Thyroid gland (tissue), 4 donors: ENCODE data around the gene TOPAZ1. TPM values are rescaled to one million over a fixed set of nuclear protein-coding genes. Genes with fewer than 3 reads are reported as not detected.

Source experiments
- DNase-seq, 2 donors: peaks; one replicate each; pipeline ENCODE4 v3.0.0-alpha.2; 2019
- H3K27ac ChIP-seq, 3 donors: fragments of 200-600 bp; sonication (generic); 1 replicate in 2 of 3; 2 replicates in 1 of 3; pipeline ENCODE4 v1.5.1; 2016 to 2019; ENCODE audit warnings: mild to moderate bottlenecking in 1 of 3, moderate library complexity in 1 of 3
- H3K27me3 ChIP-seq: fragments of 200-600 bp; sonication (generic); one replicate; pipeline ENCODE4 v1.5.1; 2019
- H3K36me3 ChIP-seq, 2 donors: fragments of 200-600 bp; sonication (generic); one replicate each; pipeline ENCODE4 v1.5.1; 2016 to 2019
- H3K4me1 ChIP-seq, 2 donors: fragments of 200-600 bp; sonication (generic); one replicate each; pipeline ENCODE4 v1.5.1; 2017 to 2019
- H3K4me3 ChIP-seq, 3 donors: fragments of 200-600 bp; sonication (generic); replicated peaks in 1 of 3; 1 replicate in 2 of 3; 2 replicates in 1 of 3; pipeline ENCODE4 v1.5.1; 2016; ENCODE audit warnings: mild to moderate bottlenecking in 1 of 3
- H3K9me3 ChIP-seq: fragments of 200-600 bp; sonication (generic); one replicate; pipeline ENCODE4 v1.5.1; 2017
- CTCF ChIP-seq, 6 experiments: fragments of 200-600 bp in 3 of 6; fragments of 450-650 bp in 3 of 6; sonication (generic) in 3 of 6; IDR thresholded peaks; one replicate each; pipeline ENCODE4 v1.5.1; 2016 to 2019; ENCODE audit warnings: antibody characterized with exemption in 6 of 6, mild to moderate bottlenecking in 2 of 6, inconsistent platforms in 1 of 6, moderate library complexity in 1 of 6
- POLR2A ChIP-seq, 2 donors: fragments of 450-650 bp; IDR thresholded peaks; one replicate each; pipeline ENCODE4 v1.6.1; 2017; ENCODE audit warnings: antibody characterized with exemption in 2 of 2, mild to moderate bottlenecking in 2 of 2, moderate library complexity in 1 of 2
- WGBS, 2 donors: methylation state at CpG; one replicate each; pipeline ENCODE4 v1.1.5; 2017; 5-methylcytosine and 5-hydroxymethylcytosine counted together
- intact Hi-C: fragments of 100-400 bp; cut with DNase I; formaldehyde crosslinking; loops from one replicate; pipeline ENCODE4 v1.15.1; 2023
- total RNA-seq, 4 donors: library from RNA; depleted of rRNA; stranded (reverse); fragments of >200 nt; gene quantifications; one replicate each; pipeline ENCODE4 v1.2.3, GENCODE V29; 2016

Gene TOPAZ1
- total RNA-seq, 4 donors from 2014 or later, result under 0.01 TPM; not detected in 3

- intact Hi-C loops, result no loop called here
- Histone ChIP-seq H3K27ac (no peak overlapping the region), H3K36me3 (no peaks in the 10 kb centered on the region), H3K4me3 (no peak overlapping the region), H3K4me1 (no peaks in the 10 kb centered on the region), H3K27me3 (no peaks in the 10 kb centered on the region), H3K9me3 (no peaks in the 10 kb centered on the region)
- DNase-seq, result no peak
- 96 to 98% methylated on average over 1 of the region's 1 CpG for WGBS, 2 donors
- TF ChIP-seq POLR2A (IDR thresholded peaks at IDR 0.05) (no peak), CTCF (IDR thresholded peaks at IDR 0.05) (no peak)
Observed at GRCh38 chr3:44259404-44259803, 17.7 kb downstream of the TOPAZ1 start.

- WGBS, 2 donors, result 85 to 95% methylated on average over 1 of the region's 1 CpG
- no peaks in the 10 kb centered on the region for H3K36me3 ChIP-seq
- no peak overlapping the region for H3K4me3 ChIP-seq
- DNase-seq, result no peak
- H3K27me3 ChIP-seq, result no peaks in the 10 kb centered on the region
- H3K4me1 ChIP-seq, result no peaks in the 10 kb centered on the region
- H3K27ac ChIP-seq, result no peak overlapping the region
- no peaks in the 10 kb centered on the region for H3K9me3 ChIP-seq
- no peak for TF ChIP-seq POLR2A (IDR thresholded peaks at IDR 0.05)
- TF ChIP-seq CTCF (IDR thresholded peaks at IDR 0.05), result no peak
- intact Hi-C loops, result no loop called here
Observed at GRCh38 chr3:44264146-44264545, 22.5 kb downstream of the TOPAZ1 start.

GRCh38 chr3:44265815-44266214 is 24.1 kb downstream of the TOPAZ1 start:
- H3K36me3 ChIP-seq, result no peaks in the 10 kb centered on the region
- H3K27me3 ChIP-seq, result no peaks in the 10 kb centered on the region
- WGBS, 2 donors, result 72 to 75% methylated on average over 3 of the region's 3 CpGs
- TF ChIP-seq POLR2A (IDR thresholded peaks at IDR 0.05), result no peak
- no peak for TF ChIP-seq CTCF (IDR thresholded peaks at IDR 0.05)
- intact Hi-C loops, result no loop called here
- no peak overlapping the region for H3K27ac ChIP-seq
- H3K9me3 ChIP-seq, result no peaks in the 10 kb centered on the region
- H3K4me1 ChIP-seq, result no peaks in the 10 kb centered on the region
- no peak overlapping the region for H3K4me3 ChIP-seq
- DNase-seq, result no peak

GRCh38 chr3:44272191-44272590 is 30.5 kb downstream of the TOPAZ1 start:
- Histone ChIP-seq H3K4me1 (no peaks in the 10 kb centered on the region), H3K36me3 (no peaks in the 10 kb centered on the region), H3K27ac (no peak overlapping the region), H3K4me3 (no peak overlapping the region), H3K9me3 (no peaks in the 10 kb centered on the region), H3K27me3 (no peaks in the 10 kb centered on the region)
- WGBS, 2 donors, result 90 to 93% methylated on average over 2 of the region's 2 CpGs
- no peak for TF ChIP-seq CTCF (IDR thresholded peaks at IDR 0.05)
- TF ChIP-seq POLR2A (IDR thresholded peaks at IDR 0.05), result no peak
- intact Hi-C loops, result no loop called here
- no peak for DNase-seq

- no peak overlapping the region for H3K27ac ChIP-seq
Observed at GRCh38 chr3:44277925-44278324, 36.2 kb downstream of the TOPAZ1 start.

More at GRCh38 chr3:44277925-44278324, 36.2 kb downstream of the TOPAZ1 start:
- no peak for DNase-seq
- WGBS, 2 donors, result 76 to 86% methylated on average over 1 of the region's 1 CpG
- no peak overlapping the region for H3K4me3 ChIP-seq
- H3K36me3 ChIP-seq, result no peaks in the 10 kb centered on the region
- H3K4me1 ChIP-seq, result no peaks in the 10 kb centered on the region
- H3K27me3 ChIP-seq, result no peaks in the 10 kb centered on the region
- no peaks in the 10 kb centered on the region for H3K9me3 ChIP-seq
- intact Hi-C loops, result no loop called here
- no peak for TF ChIP-seq POLR2A (IDR thresholded peaks at IDR 0.05)
- TF ChIP-seq CTCF (IDR thresholded peaks at IDR 0.05), result no peak
